CD8-positive, alpha-beta memory T cell (primary cell): ENCODE data around the gene SPATA4. TPM values are rescaled to one million over a fixed set of nuclear protein-coding genes. Genes with fewer than 3 reads are reported as not detected.

ENCODE experiments used
- CTCF ChIA-PET: fragments of 350-600 bp; sonication (Branson Sonifier 250); formaldehyde crosslinking; loops from one replicate; lab custom pipeline; 2021; ENCODE audit warnings: antibody characterized with exemption; lab: Charles Lee
- POLR2A ChIA-PET: fragments of 350-600 bp; sonication (Branson Sonifier 250); formaldehyde crosslinking; loops from one replicate; lab custom pipeline; 2021; ENCODE audit warnings: antibody characterized with exemption; lab: Charles Lee
- DNase-seq, 5 donors: peaks; one replicate each; pipeline versions ENCODE4 v3.0.0 to v3.0.0-alpha.2; 2020 to 2022; ENCODE audit warnings: mixed read lengths in 1 of 5
- H3K27ac ChIP-seq: one replicate; pipeline ENCODE4 v1.7.0; 2013; ENCODE audit warnings: low read depth, mild to moderate bottlenecking, low read length, moderate library complexity
- H3K27me3 ChIP-seq: 2 replicates; pipeline ENCODE4 v1.7.0; 2013; ENCODE audit warnings: low read length, mild to moderate bottlenecking; ENCODE audit not compliant: insufficient read depth, poor library complexity, severe bottlenecking
- H3K36me3 ChIP-seq: 2 replicates; pipeline ENCODE4 v1.7.0; 2013; ENCODE audit warnings: mild to moderate bottlenecking, low read length, moderate library complexity; ENCODE audit not compliant: insufficient read depth
- H3K4me1 ChIP-seq: 2 replicates; pipeline ENCODE4 v1.7.0; 2013; ENCODE audit warnings: mild to moderate bottlenecking, low read length, moderate library complexity; ENCODE audit not compliant: insufficient read depth
- H3K4me3 ChIP-seq: 2 replicates; pipeline ENCODE4 v1.7.0; 2013; ENCODE audit warnings: mild to moderate bottlenecking, low read length
- H3K9me3 ChIP-seq: 2 replicates; pipeline ENCODE4 v1.7.0; 2013; ENCODE audit warnings: mild to moderate bottlenecking, low read length
- H3K27ac Mint-ChIP-seq, 8 donors: one replicate each; pipeline ENCODE4 v1.8.0; 2020 to 2021; ENCODE audit warnings: mixed read lengths in 8 of 8, mild to moderate bottlenecking in 6 of 8, inconsistent platforms in 3 of 8, moderate library complexity in 3 of 8
- H3K27me3 Mint-ChIP-seq, 2 donors: one replicate each; pipeline ENCODE4 v1.8.0; 2020 to 2021; ENCODE audit warnings: mixed read lengths in 2 of 2, mild to moderate bottlenecking in 1 of 2, moderate library complexity in 1 of 2
- H3K36me3 Mint-ChIP-seq, 3 donors: one replicate each; pipeline ENCODE4 v1.8.0; 2020 to 2021; ENCODE audit warnings: mixed read lengths in 3 of 3, inconsistent platforms in 1 of 3, mild to moderate bottlenecking in 1 of 3
- H3K4me1 Mint-ChIP-seq, 3 donors: one replicate each; pipeline ENCODE4 v1.8.0; 2020 to 2021; ENCODE audit warnings: mixed read lengths in 3 of 3, inconsistent platforms in 1 of 3, mild to moderate bottlenecking in 1 of 3
- H3K4me3 Mint-ChIP-seq, 7 donors: one replicate each; pipeline ENCODE4 v1.8.0; 2020 to 2021; ENCODE audit warnings: mixed read lengths in 7 of 7, mild to moderate bottlenecking in 6 of 7, moderate library complexity in 4 of 7, inconsistent platforms in 2 of 7
- H3K9me3 Mint-ChIP-seq, 5 donors: one replicate each; pipeline ENCODE4 v1.8.0; 2020 to 2022; ENCODE audit warnings: mixed read lengths in 5 of 5, mild to moderate bottlenecking in 3 of 5, moderate library complexity in 2 of 5, inconsistent platforms in 1 of 5
- polyA plus RNA-seq: library from polyadenylated mRNA; unstranded; fragments of 300-500 nt; fragmentation: Illumina TruSeq; gene quantifications from one replicate; pipeline ENCODE4 v1.2.3, GENCODE V29; 2021
- total RNA-seq, 2 experiments: library from RNA; stranded (reverse); gene quantifications; one replicate each; pipeline ENCODE4 v1.2.3, GENCODE V29; 2021

SPATA4 gene
- total and polyA plus RNA-seq, 3 experiments from 2014 or later = not detected

DNA sequence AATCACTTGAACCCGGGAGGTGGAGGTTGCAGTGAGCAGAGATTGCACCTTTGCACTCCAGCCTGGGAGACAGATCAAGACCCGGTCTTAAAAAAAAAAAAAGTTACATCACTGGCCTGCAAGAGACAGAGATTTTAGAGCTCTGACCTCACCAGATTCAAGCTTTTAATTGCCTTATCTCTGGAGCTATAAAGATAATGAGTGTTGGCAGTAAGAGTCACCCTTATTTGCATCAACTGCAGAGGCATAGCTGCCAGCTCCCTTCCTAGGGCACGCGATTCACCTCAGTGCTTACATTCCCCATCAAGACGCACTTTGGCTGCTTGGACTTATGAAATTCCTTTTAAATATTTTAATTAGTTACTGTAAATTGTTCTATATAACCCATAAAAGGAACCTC, 12.5 kb upstream of the SPATA4 start:
- peaks cover 31 to 62% of the 10 kb centered on the region in 2 donors for H3K27me3 Mint-ChIP-seq
- no peak overlapping the region for H3K27ac Mint-ChIP-seq
- no peaks in the 10 kb centered on the region for H3K36me3 ChIP-seq
- H3K9me3 ChIP-seq = no peaks in the 10 kb centered on the region
- H3K27ac ChIP-seq = no peak overlapping the region
- H3K4me1 Mint-ChIP-seq = no peaks in the 10 kb centered on the region
- H3K36me3 Mint-ChIP-seq = no peaks in the 10 kb centered on the region
- ChIA-PET POLR2A (no interaction called here), CTCF (no interaction called here)
- no peaks in the 10 kb centered on the region for H3K4me1 ChIP-seq
- H3K4me3 Mint-ChIP-seq = no peak overlapping the region
- no peak overlapping the region for H3K4me3 ChIP-seq
- peaks cover 0 to 2% (median 0%) of the 10 kb centered on the region in 5 donors for H3K9me3 Mint-ChIP-seq
- no peak for DNase-seq
- H3K27me3 ChIP-seq = no peaks in the 10 kb centered on the region

- Histone ChIP-seq H3K4me1 (no peaks in the 10 kb centered on the region), H3K36me3 (no peaks in the 10 kb centered on the region), H3K9me3 (no peaks in the 10 kb centered on the region), H3K27ac (no peak overlapping the region), H3K27me3 (no peaks in the 10 kb centered on the region), H3K4me3 (no peak overlapping the region)
- POLR2A ChIA-PET = no interaction called here
- Mint-ChIP-seq H3K27ac (no peak overlapping the region), H3K4me3 (no peak overlapping the region), H3K9me3 (no peaks in the 10 kb centered on the region), H3K36me3 (no peaks in the 10 kb centered on the region), H3K4me1 (no peaks in the 10 kb centered on the region), H3K27me3 (peaks cover 24 to 55% of the 10 kb centered on the region in 2 donors)
- DNase-seq = no peak
- CTCF ChIA-PET = interaction anchor here (0.6 kb wide), 1 partner anchor 8 kb away, joined by 3 read pairs; no protein-coding TSS in a partner anchor
Measured at GRCh38 chr4:176205299-176205698, 9.9 kb upstream of the SPATA4 start.

DNA sequence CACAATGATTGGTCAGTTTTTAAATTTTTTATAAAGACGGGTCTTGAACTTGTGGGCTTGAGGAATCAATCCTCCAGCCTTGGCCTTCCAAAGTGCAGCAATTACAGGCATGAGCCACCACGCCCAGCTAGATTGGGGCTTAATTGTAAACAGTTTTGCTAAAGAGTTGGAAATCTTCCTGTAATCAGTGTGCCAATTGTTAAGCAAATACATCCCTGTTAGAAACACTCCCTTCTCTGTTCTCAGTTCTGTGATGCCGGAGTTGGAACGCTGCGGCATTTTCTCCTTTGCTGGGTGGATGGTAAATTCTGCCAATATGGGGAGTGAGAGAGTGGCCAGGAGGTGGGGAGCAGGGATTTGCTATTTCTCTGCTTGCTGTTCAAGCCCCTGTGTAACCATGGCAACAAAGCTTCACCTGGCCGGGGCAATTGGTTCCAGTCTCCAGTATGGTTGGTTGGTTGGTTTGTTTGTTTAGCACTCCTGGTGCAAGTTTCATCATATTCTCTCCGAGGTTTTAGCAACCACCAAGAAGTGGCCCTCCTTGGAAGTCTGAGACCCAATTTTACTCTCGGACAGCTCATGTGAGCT, 3.0 kb upstream of the SPATA4 start:
- no peaks in the 10 kb centered on the region for H3K9me3 ChIP-seq
- Mint-ChIP-seq H3K9me3 (peaks cover 0 to 2% (median 0%) of the 10 kb centered on the region in 5 donors), H3K27ac (peak overlapping the region in 1 of 8 donors; percentile 74), H3K36me3 (peaks cover 0 to 4% (median 4%) of the 10 kb centered on the region in 3 donors), H3K27me3 (peaks cover 3 to 19% of the 10 kb centered on the region in 2 donors), H3K4me3 (no peak overlapping the region), H3K4me1 (peaks cover 9 to 19% (median 19%) of the 10 kb centered on the region in 3 donors)
- ChIA-PET POLR2A (no interaction called here), CTCF (interaction anchor here (1.2 kb wide), 1 partner anchor 7 kb away, joined by 3 read pairs; no protein-coding TSS in a partner anchor)
- no peaks in the 10 kb centered on the region for H3K36me3 ChIP-seq
- H3K27ac ChIP-seq = no peak overlapping the region
- H3K4me1 ChIP-seq = peaks cover 9% of the 10 kb centered on the region
- H3K27me3 ChIP-seq = no peaks in the 10 kb centered on the region
- no peak overlapping the region for H3K4me3 ChIP-seq
- no peak for DNase-seq

- Mint-ChIP-seq H3K9me3 (peaks cover 0 to 2% (median 0%) of the 10 kb centered on the region in 5 donors), H3K36me3 (peaks cover 0 to 4% (median 4%) of the 10 kb centered on the region in 3 donors), H3K27ac (no peak overlapping the region), H3K4me1 (peaks cover 9 to 19% (median 19%) of the 10 kb centered on the region in 3 donors), H3K4me3 (peak overlapping the region in 3 of 7 donors; percentile 13 to 45 (median 27)), H3K27me3 (peaks cover 6 to 45% of the 10 kb centered on the region in 2 donors)
- Histone ChIP-seq H3K4me1 (peaks cover 9% of the 10 kb centered on the region), H3K27me3 (no peaks in the 10 kb centered on the region), H3K36me3 (no peaks in the 10 kb centered on the region), H3K9me3 (no peaks in the 10 kb centered on the region), H3K4me3 (no peak overlapping the region), H3K27ac (no peak overlapping the region)
- ChIA-PET POLR2A (no interaction called here), CTCF (no interaction called here)
- no peak for DNase-seq
Measured at GRCh38 chr4:176193938-176194337, 1.4 kb downstream of the SPATA4 start.

DNA sequence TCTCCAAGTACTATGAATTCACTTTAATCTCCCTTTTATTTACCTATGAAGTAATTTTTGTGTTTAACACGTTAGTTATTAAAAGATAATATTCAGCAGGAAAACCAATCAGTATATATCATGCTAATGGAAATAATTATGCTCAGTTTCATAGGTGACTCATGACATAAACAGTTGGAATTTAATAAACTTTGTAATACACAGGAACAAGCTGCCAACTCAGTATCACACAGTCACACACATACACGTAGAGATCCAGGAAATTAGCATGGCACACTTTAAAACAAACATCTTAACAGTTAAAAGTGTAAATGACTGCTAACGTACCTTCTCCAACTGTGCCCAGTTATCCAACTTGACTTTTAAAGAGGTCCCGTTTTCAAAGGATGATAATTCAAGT, 2.3 kb downstream of the SPATA4 start:
- H3K27ac Mint-ChIP-seq = no peak overlapping the region
- peaks cover 0 to 4% (median 4%) of the 10 kb centered on the region in 3 donors for H3K36me3 Mint-ChIP-seq
- H3K4me3 ChIP-seq = no peak overlapping the region
- no peak overlapping the region for H3K4me3 Mint-ChIP-seq
- peaks cover 9 to 19% (median 19%) of the 10 kb centered on the region in 3 donors for H3K4me1 Mint-ChIP-seq
- peaks cover 3% of the 10 kb centered on the region for H3K27me3 ChIP-seq
- peaks cover 9% of the 10 kb centered on the region for H3K4me1 ChIP-seq
- H3K27ac ChIP-seq = no peak overlapping the region
- no peaks in the 10 kb centered on the region for H3K36me3 ChIP-seq
- H3K27me3 Mint-ChIP-seq = peaks cover 7 to 49% of the 10 kb centered on the region in 2 donors
- no peaks in the 10 kb centered on the region for H3K9me3 ChIP-seq
- no peak for DNase-seq
- ChIA-PET POLR2A (no interaction called here), CTCF (no interaction called here)
- peaks cover 0 to 2% (median 0%) of the 10 kb centered on the region in 5 donors for H3K9me3 Mint-ChIP-seq

DNA sequence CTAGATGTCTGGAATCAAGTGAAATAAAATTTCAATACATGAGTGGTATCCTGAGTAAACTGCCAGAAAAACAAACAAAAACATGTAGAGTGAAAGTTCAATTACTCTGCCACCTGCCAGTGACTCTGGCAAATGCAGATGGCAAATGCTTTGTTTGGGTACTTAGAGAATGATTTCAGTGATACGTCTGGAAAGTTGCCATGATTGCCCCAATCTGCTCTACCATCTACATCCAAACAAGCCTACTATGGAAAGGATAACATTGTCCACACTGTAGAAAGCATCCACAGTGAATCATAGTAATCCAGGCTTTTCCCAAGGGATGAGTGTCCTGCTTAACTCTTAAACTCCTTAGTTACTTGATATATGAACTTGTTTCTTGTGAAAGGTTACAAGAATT, 3.4 kb downstream of the SPATA4 start:
- H3K4me1 ChIP-seq = peaks cover 9% of the 10 kb centered on the region
- H3K36me3 Mint-ChIP-seq = peaks cover 0 to 4% (median 2%) of the 10 kb centered on the region in 3 donors

DNA sequence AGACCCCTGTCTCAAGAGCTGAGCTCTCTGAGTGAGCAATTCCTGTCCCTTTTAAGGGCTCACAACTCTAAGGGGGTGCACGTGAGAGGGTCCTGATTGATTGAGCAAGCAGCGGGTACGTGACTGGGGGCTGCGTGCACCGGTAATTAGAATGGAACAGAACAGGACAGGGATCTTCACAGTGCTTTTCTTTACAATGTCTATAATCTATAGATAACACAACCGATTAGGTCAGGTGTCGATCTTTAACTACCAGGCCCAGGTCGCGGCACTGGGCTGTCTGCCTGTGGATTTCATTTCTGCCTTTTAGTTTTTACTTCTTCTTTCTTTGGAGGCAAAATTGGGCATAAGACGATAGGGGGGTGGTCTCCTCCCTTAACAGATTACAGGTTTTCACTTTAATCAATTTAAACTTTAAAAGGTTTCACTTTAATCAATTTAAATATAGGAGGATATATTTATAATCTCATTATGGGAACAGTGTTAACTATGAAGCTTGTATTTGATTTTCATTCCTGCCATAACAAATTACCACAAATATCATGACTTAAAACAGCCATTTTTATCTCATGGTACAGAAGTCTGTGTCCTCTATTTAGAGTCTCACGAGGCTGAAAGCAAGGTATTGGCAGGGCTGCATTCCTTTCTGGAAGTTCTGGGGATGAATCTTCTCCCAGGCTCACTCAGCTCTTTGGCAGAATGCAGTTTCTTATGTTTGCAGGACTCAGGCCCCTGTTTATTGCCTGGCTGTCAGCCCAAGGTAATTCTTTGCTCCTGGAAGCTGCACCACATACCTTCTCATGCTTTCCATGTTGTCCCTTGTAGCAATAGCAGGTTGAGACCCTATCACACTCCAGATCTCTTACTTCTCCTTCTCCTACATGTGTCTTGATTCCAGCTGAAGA, 5.2 kb downstream of the SPATA4 start:
- DNase-seq = no peak

More for the DNA sequence above, 3.4 kb downstream of the SPATA4 start:
- no peak for DNase-seq
- no peaks in the 10 kb centered on the region for H3K9me3 ChIP-seq
- H3K4me3 Mint-ChIP-seq = no peak overlapping the region
- H3K4me3 ChIP-seq = no peak overlapping the region
- peaks cover 0 to 2% (median 0%) of the 10 kb centered on the region in 5 donors for H3K9me3 Mint-ChIP-seq
- no peak overlapping the region for H3K27ac Mint-ChIP-seq
- peaks cover 9 to 19% (median 19%) of the 10 kb centered on the region in 3 donors for H3K4me1 Mint-ChIP-seq
- ChIA-PET CTCF (no interaction called here), POLR2A (no interaction called here)
- H3K36me3 ChIP-seq = no peaks in the 10 kb centered on the region
- peaks cover 10 to 53% of the 10 kb centered on the region in 2 donors for H3K27me3 Mint-ChIP-seq
- peaks cover 3% of the 10 kb centered on the region for H3K27me3 ChIP-seq
- H3K27ac ChIP-seq = no peak overlapping the region

DNA sequence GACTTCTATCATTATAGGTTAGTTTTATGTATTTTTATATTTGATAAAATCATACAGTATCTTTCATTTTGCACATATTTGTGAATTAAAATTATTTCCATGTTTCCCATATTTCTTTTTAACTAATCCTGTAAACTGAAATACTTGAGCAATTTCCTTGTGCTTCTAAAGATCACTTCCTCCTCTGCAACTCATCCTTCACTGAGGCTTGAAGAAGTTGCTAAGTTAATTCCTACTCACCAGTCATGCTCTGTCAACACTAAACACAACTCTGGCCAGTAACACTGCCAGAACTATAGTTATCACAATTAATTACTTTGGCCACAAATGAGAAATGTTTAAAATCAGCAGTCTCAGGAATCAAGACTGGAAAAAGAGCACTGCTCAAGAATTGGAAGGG, 6.7 kb downstream of the SPATA4 start:
- Mint-ChIP-seq H3K4me3 (no peak overlapping the region), H3K4me1 (peaks cover 0 to under 1% (median 0%) of the 10 kb centered on the region in 3 donors), H3K36me3 (no peaks in the 10 kb centered on the region), H3K27me3 (peaks cover 17 to 70% of the 10 kb centered on the region in 2 donors), H3K27ac (no peak overlapping the region), H3K9me3 (no peaks in the 10 kb centered on the region)
- DNase-seq = no peak
- Histone ChIP-seq H3K27ac (no peak overlapping the region), H3K36me3 (no peaks in the 10 kb centered on the region), H3K27me3 (peaks cover 3% of the 10 kb centered on the region), H3K4me1 (no peaks in the 10 kb centered on the region), H3K9me3 (no peaks in the 10 kb centered on the region), H3K4me3 (no peak overlapping the region)
- ChIA-PET POLR2A (no interaction called here), CTCF (no interaction called here)

More for the DNA sequence above, 5.2 kb downstream of the SPATA4 start:
- H3K4me3 Mint-ChIP-seq = no peak overlapping the region
- H3K27ac ChIP-seq = no peak overlapping the region
- H3K27me3 ChIP-seq = peaks cover 3% of the 10 kb centered on the region
- H3K9me3 ChIP-seq = no peaks in the 10 kb centered on the region
- peaks cover 2 to 10% (median 10%) of the 10 kb centered on the region in 3 donors for H3K4me1 Mint-ChIP-seq
- no peak overlapping the region for H3K4me3 ChIP-seq
- peaks cover 4% of the 10 kb centered on the region for H3K4me1 ChIP-seq
- CTCF ChIA-PET = no interaction called here
- POLR2A ChIA-PET = no interaction called here
- H3K27ac Mint-ChIP-seq = no peak overlapping the region
- no peaks in the 10 kb centered on the region for H3K36me3 ChIP-seq
- H3K9me3 Mint-ChIP-seq = no peaks in the 10 kb centered on the region
- no peaks in the 10 kb centered on the region for H3K36me3 Mint-ChIP-seq
- H3K27me3 Mint-ChIP-seq = peaks cover 10 to 65% of the 10 kb centered on the region in 2 donors
